Upper lobe of left lung (tissue), 6 donors: ENCODE measurements around the gene PTPN13. TPM values are rescaled to one million over a fixed set of nuclear protein-coding genes. Genes with fewer than 3 reads are reported as not detected.
A peak's percentile ranks its signal among the peaks of the same experiment; 100 is the strongest.

Source experiments
- ATAC-seq, 2 donors: fragments of 200-7000 bp; cut with Tn5 transposase; one replicate each; pipeline ENCODE4 v1.9.1; 2022; ENCODE audit warnings: mild to moderate bottlenecking in 2 of 2, moderate library complexity in 2 of 2; ENCODE audit not compliant: low FRiP score in 2 of 2
- DNase-seq, 2 donors: peaks; one replicate each; pipeline ENCODE4 v3.0.0-alpha.2; 2019 to 2020
- H3K27ac ChIP-seq, 4 donors: fragments of 200-600 bp; sonication (generic); one replicate each; pipeline ENCODE4 v1.5.1; 2016 to 2019
- H3K27me3 ChIP-seq, 4 donors: fragments of 200-600 bp; sonication (generic); one replicate each; pipeline ENCODE4 v1.5.1; 2017 to 2019
- H3K36me3 ChIP-seq, 4 donors: fragments of 200-600 bp; sonication (generic); one replicate each; pipeline ENCODE4 v1.5.1; 2016 to 2019
- H3K4me1 ChIP-seq, 4 donors: fragments of 200-600 bp; sonication (generic); one replicate each; pipeline ENCODE4 v1.5.1; 2018 to 2019
- H3K4me3 ChIP-seq, 4 donors: fragments of 200-600 bp; sonication (generic); one replicate each; pipeline ENCODE4 v1.5.1; 2017 to 2019; ENCODE audit warnings: mild to moderate bottlenecking in 2 of 4, moderate library complexity in 1 of 4
- H3K9me3 ChIP-seq, 4 donors: fragments of 200-600 bp; sonication (generic); one replicate each; pipeline ENCODE4 v1.5.1; 2018 to 2019
- CTCF ChIP-seq, 6 experiments: fragments of 450-650 bp in 4 of 6; fragments of 200-600 bp in 2 of 6; sonication (generic) in 2 of 6; IDR thresholded peaks; one replicate each; pipeline ENCODE4 v1.5.1; 2016 to 2019; ENCODE audit warnings: antibody characterized with exemption in 6 of 6
- EP300 ChIP-seq, 4 donors: sonication (generic); formaldehyde crosslinking; IDR thresholded peaks; one replicate each; pipeline ENCODE4 v1.5.1; 2017; ENCODE audit warnings: antibody characterized with exemption in 4 of 4, control low read depth in 2 of 4
- POLR2A ChIP-seq, 4 donors: fragments of 450-650 bp; IDR thresholded peaks; one replicate each; pipeline ENCODE4 v1.5.1; 2016 to 2017; ENCODE audit warnings: antibody characterized with exemption in 4 of 4, mild to moderate bottlenecking in 2 of 4
- POLR2AphosphoS5 ChIP-seq, 2 donors: sonication (generic); formaldehyde crosslinking; IDR thresholded peaks; one replicate each; pipeline ENCODE4 v1.5.1; 2017; ENCODE audit warnings: antibody characterized with exemption in 2 of 2
- WGBS, 2 donors: methylation state at CpG; one replicate each; pipeline ENCODE4 v1.1.5; 2017 to 2018; 5-methylcytosine and 5-hydroxymethylcytosine counted together
- total RNA-seq, 6 donors: library from RNA; depleted of rRNA in 4 of 6; stranded (reverse); fragments of >200 nt in 4 of 6; gene quantifications; one replicate each; pipeline versions ENCODE4 v1.1.0 to v1.2.1, GENCODE V29; 2016 to 2021
- donor health status: DM: no; HTN: no; CAD: no; lungs with moderate emphysema.
- donor health status: DM: no; HTN: yes; CAD: no; lungs with severe emphysema.

PTPN13 gene
- total RNA-seq, 6 donors from 2014 or later = 50.1 to 163 (median 96.7) TPM

- H3K4me3 ChIP-seq = no peak overlapping the region
- peaks cover 0 to 18% (median 11%) of the 10 kb centered on the region in 4 donors for H3K36me3 ChIP-seq
- no peak for TF ChIP-seq POLR2A (IDR thresholded peaks at IDR 0.05)
- no peak for TF ChIP-seq CTCF (IDR thresholded peaks at IDR 0.05)
- no peak for TF ChIP-seq EP300 (IDR thresholded peaks at IDR 0.05)
- no peak for TF ChIP-seq POLR2AphosphoS5 (IDR thresholded peaks at IDR 0.05)
- no peaks in the 10 kb centered on the region for H3K4me1 ChIP-seq
- ATAC-seq (no peak), DNase-seq (no peak)
- 80 to 100% methylated on average over 1 of the region's 1 CpG for WGBS, 2 donors
- no peaks in the 10 kb centered on the region for H3K27me3 ChIP-seq
- H3K9me3 ChIP-seq = no peaks in the 10 kb centered on the region
- H3K27ac ChIP-seq = no peak overlapping the region
These were observed 177.0 kb downstream of the PTPN13 start for GRCh38 chr4:86771141-86771540.

GRCh38 chr4:86775061-86775460, 180.9 kb downstream of the PTPN13 start:
- Histone ChIP-seq H3K27me3 (no peaks in the 10 kb centered on the region), H3K27ac (no peak overlapping the region), H3K36me3 (peaks cover 0 to 12% (median 9%) of the 10 kb centered on the region in 4 donors), H3K9me3 (no peaks in the 10 kb centered on the region), H3K4me3 (no peak overlapping the region), H3K4me1 (no peaks in the 10 kb centered on the region)
- 88 to 95% methylated on average over 4 of the region's 4 CpGs for WGBS, 2 donors
- TF ChIP-seq CTCF (IDR thresholded peaks at IDR 0.05) (no peak), POLR2A (IDR thresholded peaks at IDR 0.05) (no peak), EP300 (IDR thresholded peaks at IDR 0.05) (no peak), POLR2AphosphoS5 (IDR thresholded peaks at IDR 0.05) (no peak)
- ATAC-seq = no peak
- DNase-seq = no peak

- no peaks in the 10 kb centered on the region for H3K9me3 ChIP-seq
- no peak for ATAC-seq
- no peak overlapping the region for H3K4me3 ChIP-seq
- no peaks in the 10 kb centered on the region for H3K4me1 ChIP-seq
- no peak for DNase-seq
- H3K27me3 ChIP-seq = no peaks in the 10 kb centered on the region
- 94% methylated on average over 4 of the region's 4 CpGs for WGBS, 2 donors
- H3K27ac ChIP-seq = no peak overlapping the region
- H3K36me3 ChIP-seq = peaks cover 0 to 5% (median 2%) of the 10 kb centered on the region in 4 donors
- TF ChIP-seq POLR2A (IDR thresholded peaks at IDR 0.05) (no peak), POLR2AphosphoS5 (IDR thresholded peaks at IDR 0.05) (no peak), EP300 (IDR thresholded peaks at IDR 0.05) (no peak), CTCF (IDR thresholded peaks at IDR 0.05) (no peak)
These were observed 184.1 kb downstream of the PTPN13 start for GRCh38 chr4:86778175-86778574.

- WGBS, 2 donors = 85 to 91% methylated on average over 2 of the region's 2 CpGs
- H3K4me3 ChIP-seq = no peak overlapping the region
- TF ChIP-seq POLR2A (IDR thresholded peaks at IDR 0.05) = no peak
- TF ChIP-seq CTCF (IDR thresholded peaks at IDR 0.05) = no peak
- TF ChIP-seq POLR2AphosphoS5 (IDR thresholded peaks at IDR 0.05) = no peak
- no peak for TF ChIP-seq EP300 (IDR thresholded peaks at IDR 0.05)
These were observed 194.7 kb downstream of the PTPN13 start for GRCh38 chr4:86788826-86789225.

GRCh38 chr4:86791126-86791525, 197.0 kb downstream of the PTPN13 start:
- no peak for TF ChIP-seq POLR2A (IDR thresholded peaks at IDR 0.05)
- peak in 2 of 6 experiments; percentile 14 to 22 for TF ChIP-seq CTCF (IDR thresholded peaks at IDR 0.05)
- 79% methylated on average over 8 of the region's 8 CpGs; no CpG with 5 or more reads in 1 of the 2 donors for WGBS, 2 donors
- ATAC-seq (no peak), DNase-seq (peak in 1 of 2 donors; percentile 31)
- no peak overlapping the region for H3K27ac ChIP-seq
- H3K27me3 ChIP-seq = no peaks in the 10 kb centered on the region
- no peaks in the 10 kb centered on the region for H3K4me1 ChIP-seq
- peaks cover 4 to 14% (median 7%) of the 10 kb centered on the region in 4 donors for H3K36me3 ChIP-seq
- H3K9me3 ChIP-seq = no peaks in the 10 kb centered on the region
- H3K4me3 ChIP-seq = no peak overlapping the region

More at GRCh38 chr4:86788826-86789225, 194.7 kb downstream of the PTPN13 start:
- ATAC-seq (no peak), DNase-seq (no peak)
- Histone ChIP-seq H3K9me3 (no peaks in the 10 kb centered on the region), H3K27me3 (no peaks in the 10 kb centered on the region), H3K36me3 (peaks cover 4 to 20% (median 7%) of the 10 kb centered on the region in 4 donors), H3K27ac (no peak overlapping the region), H3K4me1 (no peaks in the 10 kb centered on the region)
